Caki2 (cell line): ENCODE results near the gene NSMF. TPM values are rescaled to one million over a fixed set of nuclear protein-coding genes. Genes with fewer than 3 reads are reported as not detected.
"Not testable (repeated sequence)": the region's sequence is repeated elsewhere in the genome, so short reads cannot be mapped to it uniquely, and the experiment has no call there.

ENCODE experiments used
- DNase-seq: peaks from one replicate; pipeline ENCODE4 v3.0.0-alpha.2; 2015; ENCODE audit warnings: low read depth
- in situ Hi-C: cut with HindIII; loops from 2 replicates; pipeline ENCODE4 v1.10.0; 2016; ENCODE audit warnings: low sequenced_read_pairs, low pct_unique_long_range_greater_than_20kb, mixed read lengths
- total RNA-seq: library from RNA; depleted of rRNA; stranded (reverse); fragments of >200 nt; shearing (Covaris generic); gene quantifications from 2 replicates; pipeline ENCODE4 v1.2.3, GENCODE V29; 2014; ENCODE audit warnings: low replicate concordance; rRNA removed

Gene NSMF
- total RNA-seq, 1 experiment from 2014 or later, result 41.5 TPM

- DNase-seq, in situ Hi-C loops: not testable (repeated sequence)
Observed at GRCh38 chr9:137410236-137410890, 48.8 kb downstream of the NSMF start.

GRCh38 chr9:137409515-137409914 is 49.6 kb downstream of the NSMF start:
- in situ Hi-C loops, result no loop called here
- no peak for DNase-seq

GRCh38 chr9:137408651-137409405 is 50.3 kb downstream of the NSMF start:
- in situ Hi-C loops, result no loop called here
- DNase-seq, result no peak

- DNase-seq, result no peak
- in situ Hi-C loops, result no loop called here
Observed at GRCh38 chr9:137407590-137408300, 51.4 kb downstream of the NSMF start.

GRCh38 chr9:137406876-137407589 is 52.1 kb downstream of the NSMF start:
- no peak for DNase-seq
- in situ Hi-C loops, result no loop called here

GRCh38 chr9:137406085-137406760 is 52.9 kb downstream of the NSMF start:
- in situ Hi-C loops, result no loop called here
- no peak for DNase-seq

- peak; percentile 26 for DNase-seq
- in situ Hi-C loops, result no loop called here
Observed at GRCh38 chr9:137405677-137406081, 53.5 kb downstream of the NSMF start.

GRCh38 chr9:137404961-137405567 is 54.1 kb downstream of the NSMF start:
- no peak for DNase-seq

GRCh38 chr9:137403269-137403668 is 55.9 kb downstream of the NSMF start:
- in situ Hi-C loops, result no loop called here
- DNase-seq, result no peak

More at GRCh38 chr9:137404961-137405567, 54.1 kb downstream of the NSMF start:
- in situ Hi-C loops, result no loop called here

GRCh38 chr9:137402746-137403145 is 56.4 kb downstream of the NSMF start:
- DNase-seq, result no peak
- in situ Hi-C loops, result no loop called here

GRCh38 chr9:137398561-137399468 is 60.3 kb downstream of the NSMF start:
- no peak for DNase-seq
- in situ Hi-C loops, result no loop called here

GRCh38 chr9:137397675-137398423 is 61.3 kb downstream of the NSMF start:
- in situ Hi-C loops, result no loop called here
- no peak for DNase-seq

Other genes starting within 250 kb of the NSMF start
- not detected in 2 replicates for gene RNF208, start 237.1 kb downstream of the NSMF start, total RNA-seq
- 0.61 and 12.7 TPM in 2 replicates for gene CYSRT1, start 234.2 kb downstream of the NSMF start, total RNA-seq
- not detected in 2 replicates for gene RNF224, start 231.8 kb downstream of the NSMF start, total RNA-seq
- gene SLC34A3, start 228.4 kb downstream of the NSMF start, total RNA-seq, result not detected in 2 replicates
- gene TUBB4B, start 218.0 kb downstream of the NSMF start, total RNA-seq, result 909 and 1,000 TPM in 2 replicates
- not detected in 2 replicates for gene STPG3, start 208.0 kb downstream of the NSMF start, total RNA-seq
- 84.1 and 92.6 TPM in 2 replicates for gene NELFB, start 204.0 kb downstream of the NSMF start, total RNA-seq
- gene TOR4A, start 181.6 kb downstream of the NSMF start, total RNA-seq, result 35.1 and 51.9 TPM in 2 replicates
- gene NRARP, start 157.1 kb downstream of the NSMF start, total RNA-seq, result 0.17 and 2.0 TPM in 2 replicates
- gene EXD3, start 36.2 kb downstream of the NSMF start, total RNA-seq, result 0.84 and 5.3 TPM in 2 replicates
- gene NOXA1, start 35.9 kb downstream of the NSMF start, total RNA-seq, result 5.1 and 5.5 TPM in 2 replicates
- gene ENTPD8, start 18.0 kb downstream of the NSMF start, total RNA-seq, result not detected in 2 replicates
- 0.09 and 0.98 TPM in 2 replicates for gene PNPLA7, start 91.1 kb upstream of the NSMF start, total RNA-seq
- 65.2 and 71.9 TPM in 2 replicates for gene MRPL41, start 92.5 kb upstream of the NSMF start, total RNA-seq
- 6.6 and 18.6 TPM in 2 replicates for gene DPH7, start 119.6 kb upstream of the NSMF start, total RNA-seq
- gene ZMYND19, start 131.2 kb upstream of the NSMF start, total RNA-seq, result 21.1 and 27.8 TPM in 2 replicates
- gene ARRDC1, start 146.4 kb upstream of the NSMF start, total RNA-seq, result 54.7 and 81.3 TPM in 2 replicates
- 46.0 and 118 TPM in 2 replicates for gene EHMT1, start 159.7 kb upstream of the NSMF start, total RNA-seq